HFF-Myc (cell line): ENCODE measurements around the gene COL4A1.

ENCODE experiments used
- DNase-seq: peaks from one replicate; pipeline ENCODE4 v3.0.0-alpha.2; 2011; ENCODE audit warnings: low read depth; ENCODE audit errors: extremely low read depth
- H3K4me3 ChIP-seq: replicated peaks from 2 replicates; pipeline ENCODE4 v1.5.1; 2011; ENCODE audit warnings: low read depth, mild to moderate bottlenecking, control low read depth, low read length
- TF ChIP-seq, protein P1 (sequence below): IDR thresholded peaks from 2 replicates; pipeline ENCODE4 v1.5.1; 2012; ENCODE audit warnings: mild to moderate bottlenecking, low read depth, low read length, control low read depth; ENCODE audit errors: missing control alignments

COL4A1 gene

DNA sequence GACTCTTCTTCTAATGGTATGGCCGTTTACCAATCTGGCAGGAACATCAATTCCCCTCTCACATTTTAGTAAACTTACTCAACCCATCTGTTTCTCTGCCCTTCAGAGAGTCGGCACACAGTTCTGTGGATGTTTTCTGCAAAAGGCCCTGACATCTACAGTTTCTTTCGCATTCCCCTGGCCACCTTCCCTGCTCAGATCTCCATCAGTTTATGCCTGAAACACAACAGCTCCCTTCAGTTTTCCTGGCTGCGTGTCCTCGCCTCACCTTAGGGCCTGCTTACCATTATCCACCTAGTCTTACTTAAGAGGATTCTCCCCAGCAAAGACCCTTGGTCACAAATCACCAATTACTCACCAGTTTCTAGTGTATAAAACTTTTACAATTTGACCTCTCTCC lies 25.2 kb downstream of the COL4A1 start:
- TF ChIP-seq, protein P1, sequence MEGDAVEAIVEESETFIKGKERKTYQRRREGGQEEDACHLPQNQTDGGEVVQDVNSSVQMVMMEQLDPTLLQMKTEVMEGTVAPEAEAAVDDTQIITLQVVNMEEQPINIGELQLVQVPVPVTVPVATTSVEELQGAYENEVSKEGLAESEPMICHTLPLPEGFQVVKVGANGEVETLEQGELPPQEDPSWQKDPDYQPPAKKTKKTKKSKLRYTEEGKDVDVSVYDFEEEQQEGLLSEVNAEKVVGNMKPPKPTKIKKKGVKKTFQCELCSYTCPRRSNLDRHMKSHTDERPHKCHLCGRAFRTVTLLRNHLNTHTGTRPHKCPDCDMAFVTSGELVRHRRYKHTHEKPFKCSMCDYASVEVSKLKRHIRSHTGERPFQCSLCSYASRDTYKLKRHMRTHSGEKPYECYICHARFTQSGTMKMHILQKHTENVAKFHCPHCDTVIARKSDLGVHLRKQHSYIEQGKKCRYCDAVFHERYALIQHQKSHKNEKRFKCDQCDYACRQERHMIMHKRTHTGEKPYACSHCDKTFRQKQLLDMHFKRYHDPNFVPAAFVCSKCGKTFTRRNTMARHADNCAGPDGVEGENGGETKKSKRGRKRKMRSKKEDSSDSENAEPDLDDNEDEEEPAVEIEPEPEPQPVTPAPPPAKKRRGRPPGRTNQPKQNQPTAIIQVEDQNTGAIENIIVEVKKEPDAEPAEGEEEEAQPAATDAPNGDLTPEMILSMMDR: no peak
- no peak overlapping the region for H3K4me3 ChIP-seq

DNA sequence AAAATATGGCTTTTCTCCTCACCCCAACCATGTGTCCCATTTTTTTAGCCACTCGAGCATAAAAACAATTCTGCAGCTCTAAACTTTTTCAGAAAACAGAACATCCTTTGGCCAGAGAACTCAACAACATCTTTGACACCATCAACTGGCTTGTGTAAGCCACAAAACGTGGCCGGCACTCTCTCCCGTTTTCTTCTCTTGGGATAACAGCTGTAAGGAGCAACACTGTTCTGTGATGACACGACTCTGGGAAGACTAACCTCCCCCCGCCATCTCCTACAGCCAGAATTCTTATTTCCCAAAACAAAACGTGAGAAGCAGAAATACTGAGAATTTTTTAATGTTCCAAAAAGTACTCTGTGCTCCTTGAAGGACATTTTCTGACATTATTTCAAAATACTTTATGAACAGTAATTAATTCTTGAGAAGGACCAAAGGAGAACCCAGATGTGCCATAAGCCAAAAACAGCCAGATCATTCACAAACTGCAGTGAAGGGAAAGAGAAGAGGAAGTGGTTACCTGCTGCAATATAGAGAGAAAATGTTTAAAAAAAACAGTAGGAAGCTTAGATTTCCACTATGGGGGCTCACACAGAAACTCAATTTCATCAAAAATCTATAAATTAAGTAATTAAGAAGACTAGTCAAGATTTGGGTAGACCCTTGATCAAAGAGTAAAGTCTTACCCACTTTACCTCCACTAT lies 25.8 kb downstream of the COL4A1 start:
- no peak for DNase-seq
- TF ChIP-seq, protein P1: no peak
- no peak overlapping the region for H3K4me3 ChIP-seq

More for the DNA sequence above, 25.2 kb downstream of the COL4A1 start:
- DNase-seq: no peak

DNA sequence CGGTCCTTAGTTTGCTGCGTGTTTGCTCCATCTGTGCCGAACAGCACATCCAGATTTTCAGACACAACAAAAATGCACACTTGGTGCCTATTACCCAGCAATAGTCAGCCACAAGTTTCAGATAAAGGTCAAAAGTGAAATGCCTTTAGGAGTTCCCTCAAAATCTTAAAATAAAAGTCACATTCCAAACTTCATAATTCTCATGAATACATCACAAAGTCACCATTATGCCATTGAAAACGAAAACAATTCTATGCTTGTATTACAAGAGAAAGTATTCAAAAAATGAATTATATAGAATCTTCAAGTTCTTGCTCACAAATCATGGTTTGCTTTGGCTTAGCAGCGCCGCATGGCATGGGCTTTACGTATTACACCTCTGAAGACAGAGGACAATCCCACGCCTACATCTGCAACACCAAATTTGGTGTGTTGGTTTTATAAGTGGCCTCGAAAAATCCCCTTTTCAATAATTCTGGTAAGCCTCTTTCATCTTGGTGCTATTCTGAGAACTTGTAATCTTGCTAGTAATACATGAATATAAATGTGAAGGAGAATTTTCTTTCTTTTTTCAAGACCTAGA lies 26.6 kb downstream of the COL4A1 start:
- DNase-seq: no peak
- H3K4me3 ChIP-seq: no peak overlapping the region
- TF ChIP-seq, protein P1: no peak

DNA sequence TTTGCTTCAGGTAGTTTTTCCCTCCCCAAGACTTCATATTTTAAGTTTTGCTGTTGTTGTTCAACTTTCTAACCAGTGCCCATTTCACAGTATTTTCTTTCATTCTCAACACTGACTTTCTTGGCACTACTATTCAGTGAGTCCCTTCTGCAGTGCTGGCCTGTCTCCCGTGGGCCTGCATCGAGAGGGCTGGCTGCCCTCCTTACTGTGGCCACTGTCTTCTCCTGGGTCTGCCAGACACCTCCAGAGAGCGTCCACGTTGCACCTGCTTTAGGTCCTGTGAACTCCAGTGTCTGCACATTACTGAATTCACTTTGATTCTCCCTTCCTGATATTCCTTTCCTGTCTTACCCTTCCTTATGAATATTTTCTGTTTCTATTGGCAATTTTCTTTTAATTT lies 27.3 kb downstream of the COL4A1 start:
- TF ChIP-seq, protein P1: no peak
- DNase-seq: no peak
- no peak overlapping the region for H3K4me3 ChIP-seq

DNA sequence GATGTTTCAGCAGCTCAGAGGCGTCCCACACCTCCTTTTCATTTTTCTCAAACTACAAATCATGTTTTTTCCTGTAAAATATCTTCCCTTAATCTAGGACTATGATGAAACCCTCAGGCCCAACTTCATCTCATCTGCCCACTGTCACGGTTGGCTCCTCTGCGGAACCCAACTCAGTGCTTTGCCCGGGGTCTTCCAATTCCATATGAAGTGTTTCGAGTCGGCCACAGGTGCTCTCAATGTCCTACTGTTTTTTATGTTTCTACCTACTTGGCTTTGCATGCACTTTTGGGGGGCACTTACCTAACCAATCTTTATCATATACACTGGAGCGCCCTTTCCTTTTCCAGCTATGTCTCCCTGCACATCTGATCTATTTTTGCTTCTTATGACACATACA lies 28.1 kb downstream of the COL4A1 start:
- TF ChIP-seq, protein P1: no peak
- DNase-seq: no peak

DNA sequence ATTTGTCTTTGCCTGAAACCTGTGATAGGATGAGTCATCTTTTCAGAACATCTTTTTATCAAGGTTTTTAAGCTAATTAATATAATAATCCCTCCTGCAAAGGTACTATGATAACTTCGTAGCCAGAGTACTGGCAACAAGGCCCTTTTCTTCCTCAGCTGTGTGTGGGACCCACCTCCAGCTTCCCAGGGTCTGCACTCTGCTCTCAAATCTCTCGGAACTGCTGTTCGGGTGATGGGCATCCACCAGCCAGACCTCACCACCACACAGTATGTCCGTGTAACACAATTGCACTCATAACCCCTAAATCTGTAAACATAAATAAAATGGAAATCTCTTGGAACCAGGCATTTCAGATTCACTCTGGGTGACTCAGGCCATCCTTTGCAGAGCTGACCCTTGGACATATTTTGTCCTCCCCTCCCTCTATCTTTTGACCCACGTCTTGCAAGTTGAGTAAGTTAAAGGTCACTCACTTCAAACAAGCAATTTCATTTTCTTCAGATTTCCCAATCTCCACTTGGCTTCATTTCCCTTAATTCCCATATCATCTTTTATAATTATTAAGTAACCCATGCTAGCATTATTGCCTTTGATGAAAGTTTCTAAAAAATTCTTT lies 29.5 kb downstream of the COL4A1 start:
- H3K4me3 ChIP-seq: no peak overlapping the region
- TF ChIP-seq, protein P1: no peak
- no peak for DNase-seq

More for the DNA sequence above, 28.1 kb downstream of the COL4A1 start:
- H3K4me3 ChIP-seq: no peak overlapping the region
